ENCODE measurements around the gene TMC1. TPM values are rescaled to one million over a fixed set of nuclear protein-coding genes. Genes with fewer than 3 reads are reported as not detected.

TMC1 gene
- polyA plus RNA-seq, 2 of the 4 experiments (the other 2 are of a cell fraction) = 0.12 to 0.17 TPM

- TF ChIP-seq SMC3 (IDR thresholded peaks at IDR 0.05) (peak; percentile 74), JUNB (IDR thresholded peaks at IDR 0.05) (peak; percentile 88), PBX3 (IDR thresholded peaks at IDR 0.05) (no peak), HDAC2 (IDR thresholded peaks at IDR 0.05) (no peak), ZC3H11A (IDR thresholded peaks at IDR 0.05) (no peak), POLR2AphosphoS2 (conservative IDR thresholded peaks at IDR 0.05; ENCODE audit: low read length) (no peak), ATOH8 (CRISPR knock-in tag; IDR thresholded peaks at IDR 0.05; ENCODE audit: low read depth) (no peak), SREBF2 (IDR thresholded peaks at IDR 0.05) (no peak), HOXB13 (CRISPR knock-in tag; IDR thresholded peaks at IDR 0.05; ENCODE audit: low read depth) (no peak), HMGXB4 (CRISPR knock-in tag; IDR thresholded peaks at IDR 0.05; ENCODE audit: borderline replicate concordance) (no peak), CHD4 (IDR thresholded peaks at IDR 0.05; ENCODE audit: borderline replicate concordance) (no peak), RAD21 (conservative IDR thresholded peaks at IDR 0.05 in 1 of 2, IDR thresholded peaks at IDR 0.05 in 1 of 2) (peak; percentile 51 to 78), ZSCAN20 (CRISPR knock-in tag; IDR thresholded peaks at IDR 0.05) (no peak), CTCF (IDR thresholded peaks at IDR 0.05) (peak; percentile 43), GATA3 (IDR thresholded peaks at IDR 0.05; ENCODE audit: borderline replicate concordance) (0 out of 2 replicates have a peak, but pooled peaks have one; percentile 35), EHMT2 (IDR thresholded peaks at IDR 0.05; ENCODE audit: low read depth) (no peak), FOSL2 (IDR thresholded peaks at IDR 0.05) (peak; percentile 92), FOSL2 (CRISPR knock-in tag; IDR thresholded peaks at IDR 0.05) (peak; percentile 93), TFCP2L1 (CRISPR knock-in tag; IDR thresholded peaks at IDR 0.05) (no peak), CBX8 (IDR thresholded peaks at IDR 0.05) (no peak), HOXA7 (CRISPR knock-in tag; IDR thresholded peaks at IDR 0.05) (no peak), EHF (CRISPR knock-in tag; IDR thresholded peaks at IDR 0.05) (no peak), BCL3 (IDR thresholded peaks at IDR 0.05) (peak; percentile 80; the same call in 2 of the 3 replicates), CEBPB (IDR thresholded peaks at IDR 0.05) (peak; percentile 83 to 95), KDM5A (IDR thresholded peaks at IDR 0.05) (no peak), RNF2 (IDR thresholded peaks at IDR 0.05; ENCODE audit: borderline replicate concordance, low read depth) (no peak), JUN (IDR thresholded peaks at IDR 0.05) (peak; percentile 61 to 93; a peak in 3 of 5 replicates), HES2 (IDR thresholded peaks at IDR 0.05) (peak; percentile 93), RCOR1 (IDR thresholded peaks at IDR 0.05; ENCODE audit: low read depth, low read length) (no peak), MAZ (IDR thresholded peaks at IDR 0.05; ENCODE audit: borderline replicate concordance, low read depth, low read length) (no peak), HEYL (CRISPR knock-in tag; IDR thresholded peaks at IDR 0.05) (no peak)
Observed at GRCh38 chr9:72586388-72587130, 65.2 kb downstream of the TMC1 start (continued).

Data from A549 (cell line).